Astrocyte of the hippocampus (primary cell): ENCODE results near the gene STIMATE.
A peak's percentile ranks its signal among the peaks of the same experiment; 100 is the strongest.

Source experiments
- DNase-seq: peaks from one replicate; pipeline ENCODE4 v3.0.0; 2011; ENCODE audit warnings: low read depth, low spot score

The STIMATE gene

DNA sequence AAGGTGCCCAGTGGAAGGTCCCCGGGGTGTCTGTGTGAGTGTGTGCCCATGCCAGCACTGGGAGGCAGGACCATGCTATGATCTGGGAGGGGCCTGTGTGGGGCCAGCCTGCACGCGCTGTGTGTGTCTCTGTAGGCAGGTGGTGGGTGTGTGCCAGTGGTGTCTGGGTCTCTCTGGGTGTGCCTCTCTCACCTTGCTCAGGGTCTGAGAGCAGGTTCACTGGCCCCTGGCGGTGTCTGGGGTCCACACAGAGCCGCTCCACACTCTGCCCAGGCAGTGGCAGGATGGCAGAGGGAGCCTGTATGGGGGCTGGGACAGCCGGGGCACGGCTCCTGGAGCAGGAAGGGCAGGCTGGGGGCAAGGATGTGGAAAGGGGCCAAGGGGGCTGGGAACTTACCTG is 79.5 kb downstream of the STIMATE start:
- no peak for DNase-seq

GRCh38 chr3:52817221-52817620 is 80.1 kb downstream of the STIMATE start:
- DNase-seq: no peak

DNA sequence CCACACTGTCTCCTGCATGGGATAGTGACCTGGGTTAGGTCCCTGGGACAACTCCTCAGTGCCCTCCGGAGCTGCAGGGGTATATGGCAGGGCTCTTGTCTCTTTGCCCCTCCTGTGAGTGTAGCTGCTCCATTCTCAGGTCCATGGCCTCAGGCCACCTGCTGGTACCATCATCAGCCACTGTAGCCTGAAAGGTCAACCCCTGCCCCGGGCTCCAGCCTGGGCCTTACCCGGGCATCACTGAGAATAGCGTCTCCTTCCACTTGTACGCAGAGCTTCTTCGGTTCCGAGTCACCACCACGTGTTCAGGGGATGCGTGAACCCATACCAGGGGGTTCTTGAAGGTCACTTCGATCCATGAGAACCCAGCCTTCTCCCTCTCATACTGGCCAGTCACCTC is 80.7 kb downstream of the STIMATE start:
- no peak for DNase-seq

DNA sequence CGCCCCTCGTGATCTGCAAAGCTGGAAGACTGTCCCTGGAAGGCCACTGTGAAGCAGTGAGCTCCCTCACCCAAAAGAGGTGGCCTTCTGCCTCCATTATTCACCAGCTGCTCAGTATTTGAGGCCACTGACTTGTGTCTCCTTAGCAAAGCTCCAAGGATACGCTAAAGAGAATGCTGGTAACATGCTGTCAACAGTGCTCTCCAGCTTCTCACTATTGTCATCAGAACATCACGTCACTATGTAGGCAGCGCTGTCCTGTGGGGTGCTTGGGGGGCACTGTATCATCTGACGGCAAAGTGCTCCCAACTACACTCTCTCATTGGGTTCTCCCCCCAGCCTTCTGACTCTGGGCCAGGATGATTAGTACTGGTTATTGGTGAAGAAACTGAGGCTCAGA is 81.1 kb downstream of the STIMATE start:
- no peak for DNase-seq

DNA sequence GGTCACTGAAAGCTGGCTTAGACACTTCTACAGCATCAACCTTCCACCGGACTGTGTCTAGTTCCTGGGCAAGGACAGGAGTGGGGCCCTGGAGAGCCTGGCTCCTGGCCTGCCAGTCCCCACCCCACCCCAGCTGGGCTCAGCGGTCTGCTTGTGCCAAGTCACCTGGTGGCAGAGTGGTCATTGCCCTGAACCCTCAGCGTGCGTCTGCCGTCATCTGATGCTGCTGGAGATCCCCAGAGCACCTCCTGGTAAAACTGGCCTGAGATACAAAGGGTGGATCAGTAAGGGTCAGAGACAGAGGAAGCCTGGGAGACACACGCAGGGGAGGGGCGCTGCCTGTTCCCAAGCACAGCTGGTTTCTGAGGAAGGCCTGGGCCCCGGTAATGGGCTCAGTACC is 83.5 kb downstream of the STIMATE start:
- DNase-seq: no peak

- no peak for DNase-seq
Measured at GRCh38 chr3:52811452-52812011, 85.8 kb downstream of the STIMATE start.

DNA sequence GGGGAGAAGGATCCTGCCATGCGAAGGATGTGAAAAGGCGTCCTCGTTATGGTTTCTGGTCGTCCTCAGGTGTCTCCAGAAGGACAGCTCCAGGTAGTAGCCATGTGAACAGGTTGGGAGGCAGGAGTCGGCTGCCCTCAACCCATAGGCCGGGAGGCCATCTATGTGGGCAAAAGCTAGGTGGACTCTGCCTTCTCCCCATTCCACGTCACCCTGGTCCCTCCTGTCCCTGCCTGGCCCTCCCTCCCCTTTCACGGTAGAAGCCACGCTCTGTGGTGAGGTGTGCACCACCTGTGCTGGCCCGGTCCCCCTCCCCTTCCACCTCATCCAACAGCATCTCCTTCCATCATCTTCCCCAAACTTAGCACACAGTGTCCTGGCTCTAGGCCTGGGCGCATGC is 86.4 kb downstream of the STIMATE start:
- no peak for DNase-seq

DNA sequence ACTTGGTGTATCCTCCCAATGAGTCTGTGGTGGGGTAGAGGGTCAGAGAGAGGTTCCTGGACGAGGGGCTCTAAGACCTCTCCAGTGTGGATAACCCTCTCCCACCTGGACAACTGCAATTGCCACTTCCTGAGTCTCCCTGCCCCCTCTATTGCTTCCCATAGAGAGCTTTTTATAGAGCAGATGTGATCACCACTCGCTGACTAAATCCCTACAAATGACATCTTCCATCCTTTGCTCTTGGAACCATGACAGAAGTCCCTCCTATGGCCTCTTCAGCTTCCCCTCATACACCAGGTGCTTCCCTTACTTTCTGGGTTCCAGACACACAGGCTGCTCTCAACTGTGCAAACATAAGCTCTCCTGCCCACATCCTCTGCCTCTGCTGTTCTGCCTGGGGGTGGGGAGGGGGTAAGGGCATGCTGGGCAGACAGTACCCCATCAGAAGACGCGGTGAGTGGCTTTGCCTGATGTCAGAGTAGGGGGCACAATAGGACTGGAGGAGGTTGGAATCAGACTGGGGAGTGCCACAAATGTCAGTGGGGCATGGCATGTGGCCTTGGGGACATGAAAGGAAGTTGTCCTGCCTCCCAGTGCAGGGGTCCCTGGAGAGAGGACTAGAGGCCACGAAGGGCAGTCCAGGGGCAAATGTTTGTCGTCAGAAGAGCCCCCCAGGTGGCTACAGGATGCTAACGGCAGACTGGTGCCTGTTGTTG is 87.5 kb downstream of the STIMATE start:
- no peak for DNase-seq

DNA sequence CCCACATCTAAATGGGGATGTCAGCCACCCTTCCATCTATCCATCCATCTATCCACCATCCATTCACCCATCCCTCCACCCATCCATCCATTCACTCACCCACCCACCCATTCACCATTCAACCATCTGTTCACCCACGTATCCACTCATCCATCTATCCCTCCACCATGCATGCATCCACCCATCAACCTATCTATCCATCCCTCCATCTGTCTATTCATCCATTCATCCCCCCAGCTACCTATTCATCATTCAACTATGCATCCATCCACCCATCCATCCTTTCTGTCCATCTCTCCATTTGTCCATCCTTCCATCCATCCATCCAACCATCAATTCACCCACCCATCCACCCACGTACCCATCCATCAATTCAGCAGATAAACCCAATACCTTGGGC is 88.2 kb downstream of the STIMATE start:
- DNase-seq: no peak

GRCh38 chr3:52805270-52806039 is 91.9 kb downstream of the STIMATE start:
- no peak for DNase-seq

DNA sequence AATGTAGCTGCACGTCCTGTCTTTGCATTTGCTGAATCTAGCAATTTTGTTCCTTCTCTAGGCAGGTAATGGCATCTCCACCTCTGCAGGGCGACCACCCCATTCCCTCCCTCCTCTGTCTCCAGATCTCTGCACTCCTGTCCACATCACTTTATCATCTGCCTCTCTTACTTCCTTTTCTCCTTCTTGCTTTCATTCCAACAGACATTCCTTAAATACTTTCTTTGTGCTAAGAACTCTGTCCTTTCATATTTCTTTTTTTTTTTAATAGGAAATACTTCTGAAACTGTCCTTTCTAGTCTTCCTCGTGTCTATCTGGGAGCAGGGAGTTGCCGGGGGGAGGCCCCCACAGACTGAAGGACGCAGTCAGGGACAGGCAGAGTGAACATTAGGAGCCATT is 95.5 kb downstream of the STIMATE start:
- no peak for DNase-seq

DNA sequence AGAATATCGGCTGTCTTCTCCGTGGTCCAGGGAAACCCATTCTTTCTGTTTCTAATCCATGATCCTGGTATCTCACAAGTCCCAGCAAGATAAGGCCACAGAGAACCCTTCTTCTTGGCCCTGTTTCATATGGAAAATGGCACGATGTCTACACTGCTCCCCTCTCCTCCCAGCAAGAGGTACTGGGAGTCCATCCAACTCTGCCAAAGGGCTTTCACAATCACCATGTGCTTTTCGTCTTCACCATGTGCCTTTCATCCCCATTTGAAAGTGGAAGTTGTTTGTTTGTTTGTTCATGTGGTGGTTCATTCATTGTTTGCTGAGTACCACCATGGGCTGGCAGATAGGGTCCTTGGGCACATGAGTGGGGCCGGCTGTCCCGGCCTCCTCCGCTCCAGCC is 97.3 kb downstream of the STIMATE start:
- no peak for DNase-seq

DNA sequence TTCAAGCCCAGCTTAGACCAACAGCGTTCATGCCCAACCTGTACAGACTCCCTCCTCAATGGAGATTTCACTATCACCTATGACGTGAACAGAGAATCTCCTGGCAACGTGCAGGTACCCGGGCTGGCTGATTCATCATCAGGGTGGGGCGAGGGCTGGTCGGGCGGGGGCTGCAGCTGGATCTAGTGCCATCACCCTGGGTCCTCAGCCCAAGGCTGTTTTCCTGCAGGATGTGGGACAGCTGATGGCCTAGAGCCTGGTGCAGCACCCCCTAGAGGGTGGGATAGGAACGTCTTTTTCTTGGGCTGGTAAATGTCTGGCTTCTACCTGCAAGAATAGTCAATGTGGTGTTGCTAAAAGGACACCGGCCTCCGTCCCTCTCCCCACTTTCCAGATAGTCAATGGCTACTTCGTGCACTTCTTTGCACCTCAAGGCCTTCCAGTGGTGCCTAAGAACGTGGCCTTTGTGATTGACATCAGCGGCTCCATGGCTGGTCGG is 98.3 kb downstream of the STIMATE start:
- no peak for DNase-seq

GRCh38 chr3:52798376-52798977 is 98.9 kb downstream of the STIMATE start:
- peak; percentile 44 for DNase-seq

- no peak for DNase-seq
Measured at GRCh38 chr3:52796411-52796810, 100.9 kb downstream of the STIMATE start.

DNA sequence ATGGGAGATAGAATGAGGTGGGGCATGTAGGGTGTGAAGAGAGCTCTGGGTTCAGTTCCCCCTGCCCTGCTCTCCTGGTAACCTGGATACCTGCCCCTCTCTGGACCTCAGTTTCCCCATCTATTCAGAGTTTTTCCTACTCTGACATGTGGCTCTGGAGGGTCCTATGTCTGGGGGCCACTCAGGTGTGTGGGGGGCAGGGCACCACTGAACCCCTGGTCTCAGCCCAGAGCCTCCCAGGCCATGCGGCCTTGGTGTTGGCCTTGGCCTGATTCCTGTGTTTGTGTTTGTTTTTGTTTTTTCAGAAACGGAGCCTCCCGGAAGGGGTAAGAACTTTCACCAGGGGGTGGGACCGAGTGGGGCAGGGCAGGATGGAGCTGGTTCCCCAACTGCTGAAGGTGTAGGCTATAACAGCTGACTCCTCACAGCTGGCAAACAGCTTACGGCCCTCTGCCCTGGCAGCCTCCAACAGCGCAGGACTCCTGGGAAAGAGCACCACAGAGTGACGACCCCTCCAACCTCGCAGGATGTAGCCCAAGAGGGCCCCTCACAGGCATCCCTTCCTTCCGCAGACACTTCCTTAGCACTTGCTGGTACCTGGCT is 101.9 kb downstream of the STIMATE start:
- no peak for DNase-seq

DNA sequence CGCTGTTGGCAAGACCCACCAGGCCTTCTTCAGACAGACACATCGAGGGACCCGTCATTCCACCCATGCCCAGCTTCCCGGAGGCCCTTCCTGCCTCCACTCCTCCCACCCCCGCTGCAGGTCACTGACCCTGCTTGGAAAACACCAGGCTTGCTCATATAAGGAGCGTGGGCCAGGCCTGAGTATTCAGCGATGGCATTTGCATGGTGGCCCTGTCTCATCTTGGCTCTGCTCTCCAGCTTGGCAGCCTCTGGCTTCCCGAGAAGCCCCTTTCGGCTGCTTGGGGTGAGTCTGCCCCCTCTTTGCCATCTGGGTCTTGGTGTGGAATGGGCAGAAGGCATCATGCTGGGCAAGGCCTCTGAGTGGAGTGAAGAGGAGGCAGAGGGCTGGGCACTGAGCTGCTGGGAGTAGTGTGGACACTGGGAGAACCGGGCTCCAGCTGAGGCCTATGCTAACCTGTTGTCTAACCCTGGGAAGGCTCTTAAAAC is 102.7 kb downstream of the STIMATE start, which contains the start of gene ITIH3:
ITIH3 (plus strand) TSS at position 185 of the 488 bp plus-strand sequence; CDS start at position 193, 8 bp downstream.
- DNase-seq: no peak

DNA sequence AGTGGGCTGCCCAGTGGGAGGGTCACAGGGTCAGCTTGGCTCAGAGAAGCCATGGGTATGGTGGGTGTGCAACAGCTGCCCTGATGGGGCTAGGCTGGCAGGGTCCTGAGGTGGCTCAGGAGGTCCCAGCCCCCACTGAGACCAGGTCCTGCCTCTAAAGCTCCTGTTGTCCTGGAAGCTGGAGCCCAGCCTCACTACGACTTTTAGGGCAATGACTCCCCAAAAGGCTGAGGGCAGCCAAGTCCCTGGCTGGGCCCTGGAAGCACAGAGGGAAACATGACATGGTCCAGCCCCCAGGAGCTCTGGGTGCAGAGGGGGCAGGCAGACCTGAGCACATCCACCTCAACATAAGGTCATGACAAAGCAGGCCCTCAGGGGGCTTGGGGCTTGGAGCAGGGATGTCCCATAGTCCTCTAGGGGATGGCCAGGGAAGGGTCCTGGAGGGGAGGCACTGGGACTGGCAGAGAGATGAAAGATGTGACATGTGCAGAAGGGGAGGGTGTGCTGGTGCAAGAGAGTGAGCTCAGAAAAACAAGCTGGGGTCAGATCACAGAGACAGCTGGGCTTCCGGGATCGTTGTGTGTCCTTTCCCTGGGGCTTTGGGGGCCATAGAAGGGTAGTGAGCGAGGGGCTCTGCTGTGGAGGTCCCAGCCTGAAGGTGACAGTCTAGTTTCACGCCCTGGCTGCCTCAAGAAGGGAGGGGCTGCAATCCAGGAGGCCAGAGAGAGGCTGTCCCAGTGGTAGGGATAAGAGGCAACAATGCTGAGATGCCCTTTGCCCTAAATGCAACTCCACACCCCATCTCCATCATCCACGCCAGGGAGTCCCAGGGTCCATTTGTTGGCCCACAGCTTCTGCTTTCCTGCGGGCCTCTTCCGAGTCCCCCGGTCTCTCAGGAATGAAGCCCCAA is 103.4 kb downstream of the STIMATE start:
- no peak for DNase-seq

DNA sequence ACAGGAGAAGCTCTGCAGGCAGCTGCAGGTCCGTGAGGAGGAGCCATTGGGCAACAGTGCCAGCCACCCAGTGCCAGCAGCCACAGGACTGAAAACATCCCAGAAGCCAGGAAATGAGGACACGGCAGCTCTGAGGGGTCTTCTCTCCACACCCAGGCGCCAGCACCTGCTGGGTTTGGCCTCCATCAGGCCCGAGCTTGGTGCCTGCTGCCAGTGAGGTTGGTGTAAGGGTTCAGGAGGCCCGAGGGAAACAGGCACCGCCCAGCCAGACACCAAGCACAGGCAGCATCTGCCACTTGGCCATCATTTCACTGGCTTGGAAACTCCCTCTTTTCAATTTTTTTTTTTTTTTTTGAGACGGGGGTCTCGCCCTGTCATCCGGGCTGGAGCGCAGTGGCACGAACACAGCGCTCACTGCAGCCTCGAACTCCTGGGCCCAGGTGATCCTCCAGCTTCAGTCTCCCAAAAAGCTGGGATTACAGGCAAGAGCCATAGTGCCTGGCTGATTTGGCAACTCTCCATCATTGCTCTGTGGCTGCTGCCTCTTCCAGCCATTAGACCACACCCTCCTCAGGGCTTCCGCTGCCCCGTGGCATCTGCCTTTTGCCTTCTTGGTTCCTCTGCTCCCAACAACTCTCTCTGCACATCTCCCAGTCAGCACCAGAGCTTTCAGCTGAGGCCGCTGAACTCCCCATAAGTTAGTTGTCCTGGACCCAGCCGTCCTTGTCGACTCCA is 104.2 kb downstream of the STIMATE start:
- peak; percentile 18 for DNase-seq

GRCh38 chr3:52792413-52792812 is 104.9 kb downstream of the STIMATE start:
- no peak for DNase-seq
